GM12891 (cell line): ENCODE measurements around the gene TMEM14C.

Source experiments
- POLR2A ChIP-seq: IDR thresholded peaks from 2 replicates; pipeline ENCODE4 v1.6.1; 2011; ENCODE audit warnings: low read depth, low read length, control low read depth
- TAF1 ChIP-seq: IDR thresholded peaks from 2 replicates; pipeline ENCODE4 v1.6.1; 2011; ENCODE audit warnings: low read depth, low read length, control low read depth

- TF ChIP-seq POLR2A, result no peak
- TF ChIP-seq TAF1, result no peak
Observed at GRCh38 chr6:10696655-10697054, 26.2 kb upstream of the TMEM14C start.
